A673 (cell line): ENCODE results near the gene ANKRD13B.

Experiments used
- CTCF ChIP-seq: fragments of 300-800, 200-600 bp; sonication (generic); conservative IDR thresholded peaks from 2 replicates; pipeline ENCODE4 v1.5.1; 2017; ENCODE audit warnings: low read depth, mild to moderate bottlenecking, antibody characterized with exemption, low read length, moderate library complexity, mixed read lengths
- EZH2 ChIP-seq: fragments of 200-600 bp; sonication (generic); IDR thresholded peaks from 2 replicates; pipeline ENCODE4 v1.6.1; 2017; ENCODE audit warnings: borderline replicate concordance, low read depth, mild to moderate bottlenecking, mixed read lengths, antibody characterized with exemption, low read length; ENCODE audit not compliant: poor library complexity, severe bottlenecking

GRCh38 chr17:29574732-29575510, 18.0 kb upstream of the ANKRD13B start:
- TF ChIP-seq CTCF (no peak), EZH2 (no peak)
